ENCODE measurements around the gene CLEC18C.
"Not testable (repeated sequence)": the region's sequence is repeated elsewhere in the genome, so short reads cannot be mapped to it uniquely, and the experiment has no call there.

The CLEC18C gene

DNA sequence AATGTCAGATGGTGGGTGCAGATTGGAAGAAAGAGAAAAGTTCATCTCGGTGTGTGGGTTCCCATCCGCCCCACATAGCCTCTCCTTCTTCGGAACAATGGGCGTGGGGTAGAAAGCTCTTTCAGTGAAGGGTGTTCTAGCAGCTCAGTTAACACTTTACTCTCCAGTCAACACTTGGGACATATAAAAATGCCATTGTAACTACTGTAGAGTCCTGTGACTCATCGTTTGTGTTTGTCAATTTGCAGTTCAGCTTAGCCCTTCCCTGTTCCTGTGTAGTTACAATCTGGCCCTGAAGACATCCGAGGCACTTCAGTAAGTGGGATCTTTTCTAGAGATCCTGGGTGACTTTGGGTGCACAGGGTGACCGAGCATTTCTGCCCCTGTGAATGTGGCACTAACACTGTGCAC lies 11.5 kb upstream of the CLEC18C start:
- no peak overlapping the region for H3K4me3 Mint-ChIP-seq
- no peak for ATAC-seq (replicated peaks; ENCODE audit: extremely low read depth, poor library complexity, severe bottlenecking)
- H3K27me3 Mint-ChIP-seq, result no peaks in the 10 kb centered on the region
- H3K9me3 Mint-ChIP-seq, result no peaks in the 10 kb centered on the region
- H3K4me1 Mint-ChIP-seq, result peaks cover 6% of the 10 kb centered on the region
- peaks cover 18% of the 10 kb centered on the region for H3K36me3 Mint-ChIP-seq (ENCODE audit: insufficient read depth)
- DNase-seq (ENCODE audit: low spot score in 2 of 2), result no peak
- H3K27ac Mint-ChIP-seq (ENCODE audit: low read depth), result no peak overlapping the region

DNA sequence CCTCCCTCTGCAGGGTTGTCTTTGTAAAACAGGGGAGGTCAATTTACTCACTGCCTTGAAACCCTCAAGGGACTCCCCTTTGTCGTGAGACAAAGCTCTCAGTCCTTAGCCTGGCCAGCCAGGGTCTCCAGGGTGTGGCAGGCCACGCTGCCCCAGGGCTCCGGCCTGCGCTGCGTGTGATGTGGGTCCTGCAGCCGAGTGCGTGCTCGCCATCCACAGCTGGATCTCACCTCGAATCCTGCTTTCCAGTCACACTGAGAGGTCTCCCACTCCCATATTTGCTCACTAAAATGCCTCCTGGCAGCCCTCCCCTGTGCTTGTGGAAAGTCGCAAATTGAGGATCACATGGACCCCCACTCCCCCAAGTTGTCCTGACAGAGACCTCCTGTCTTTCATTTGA lies 10.0 kb upstream of the CLEC18C start:
- DNase-seq (ENCODE audit: low spot score in 2 of 2), result no peak
- no peak overlapping the region for H3K4me3 Mint-ChIP-seq
- H3K4me1 Mint-ChIP-seq, result peaks cover 6% of the 10 kb centered on the region
- no peak overlapping the region for H3K27ac Mint-ChIP-seq (ENCODE audit: low read depth)
- H3K36me3 Mint-ChIP-seq (ENCODE audit: insufficient read depth), result peaks cover 8% of the 10 kb centered on the region
- no peaks in the 10 kb centered on the region for H3K9me3 Mint-ChIP-seq
- H3K27me3 Mint-ChIP-seq, result no peaks in the 10 kb centered on the region
- ATAC-seq (replicated peaks; ENCODE audit: extremely low read depth, poor library complexity, severe bottlenecking), result no peak

DNA sequence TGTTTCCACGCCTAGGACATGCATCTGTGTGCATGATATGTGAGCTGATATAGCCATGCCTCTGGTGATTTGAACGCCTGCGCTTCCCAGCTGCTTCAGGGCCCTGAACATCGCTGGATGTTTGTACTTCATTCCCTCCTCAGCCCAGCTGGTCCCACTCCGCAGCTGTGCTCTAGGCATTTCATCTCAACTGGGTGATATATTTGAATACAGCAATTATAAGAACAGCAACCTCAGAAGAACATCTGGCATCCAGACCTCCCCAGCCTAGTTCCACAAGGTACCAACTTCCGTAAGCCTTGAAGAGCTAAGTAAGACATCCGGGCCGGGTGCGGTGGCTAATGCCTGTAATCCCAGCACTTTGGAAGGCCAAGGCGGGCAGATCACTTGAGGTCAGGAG lies 6.9 kb upstream of the CLEC18C start:
- not testable (repeated sequence) for H3K4me3 Mint-ChIP-seq; ATAC-seq (replicated peaks; ENCODE audit: extremely low read depth, poor library complexity, severe bottlenecking); H3K36me3 Mint-ChIP-seq (ENCODE audit: insufficient read depth); DNase-seq (ENCODE audit: low spot score in 2 of 2); H3K27ac Mint-ChIP-seq (ENCODE audit: low read depth); H3K27me3 Mint-ChIP-seq; H3K4me1 Mint-ChIP-seq; H3K9me3 Mint-ChIP-seq

DNA sequence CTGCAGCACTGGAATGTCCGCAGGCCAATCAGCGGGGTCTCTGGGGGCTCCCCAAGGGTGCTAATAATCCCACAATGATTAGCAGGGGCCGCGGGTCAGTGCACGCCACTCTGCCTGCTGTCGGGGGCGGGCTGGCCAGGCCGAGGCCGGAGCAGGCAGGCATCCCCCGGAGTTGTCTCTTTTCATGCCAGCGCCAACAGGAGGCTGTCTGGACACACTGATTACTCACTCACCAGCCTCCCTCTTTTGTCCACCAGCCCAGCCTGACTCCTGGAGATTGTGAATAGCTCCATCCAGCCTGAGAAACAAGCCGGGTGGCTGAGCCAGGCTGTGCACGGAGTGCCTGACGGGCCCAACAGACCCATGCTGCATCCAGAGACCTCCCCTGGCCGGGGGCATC lies 329 bp downstream of the CLEC18C start:
- not testable (repeated sequence) for H3K27me3 Mint-ChIP-seq; H3K36me3 Mint-ChIP-seq (ENCODE audit: insufficient read depth); H3K4me1 Mint-ChIP-seq; DNase-seq (ENCODE audit: low spot score in 2 of 2); ATAC-seq (replicated peaks; ENCODE audit: extremely low read depth, poor library complexity, severe bottlenecking); H3K27ac Mint-ChIP-seq (ENCODE audit: low read depth); H3K4me3 Mint-ChIP-seq; H3K9me3 Mint-ChIP-seq

DNA sequence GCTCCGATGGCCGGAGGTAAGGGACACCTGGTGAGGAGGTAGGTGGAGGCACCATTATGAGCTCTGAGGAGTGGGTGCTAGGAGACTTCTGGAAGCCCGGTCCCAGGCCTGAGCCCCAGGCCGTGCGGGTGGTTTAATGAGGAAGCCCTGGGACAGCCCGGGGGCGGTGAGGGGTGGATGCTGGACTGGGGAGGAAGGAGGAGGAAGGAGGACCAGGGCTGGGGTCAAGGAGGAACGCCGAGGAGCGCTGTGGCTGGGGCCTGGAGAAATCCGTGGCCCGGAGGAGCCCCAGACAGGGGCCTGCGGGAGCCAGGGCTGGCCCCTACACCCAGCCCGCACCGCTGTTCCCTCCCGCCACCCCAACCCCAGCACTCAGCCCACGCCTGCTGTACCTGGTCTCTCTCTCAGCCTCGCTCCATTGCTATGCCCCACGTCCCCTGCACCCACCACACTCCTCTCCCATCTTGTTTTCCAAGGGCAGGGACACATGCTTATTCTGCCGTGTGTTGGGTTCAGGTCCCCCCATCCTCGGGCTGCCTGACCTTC lies 873 bp downstream of the CLEC18C start:
- H3K27ac Mint-ChIP-seq (ENCODE audit: low read depth); H3K4me1 Mint-ChIP-seq; ATAC-seq (replicated peaks; ENCODE audit: extremely low read depth, poor library complexity, severe bottlenecking); DNase-seq (ENCODE audit: low spot score in 2 of 2); H3K36me3 Mint-ChIP-seq (ENCODE audit: insufficient read depth); H3K9me3 Mint-ChIP-seq; H3K4me3 Mint-ChIP-seq; H3K27me3 Mint-ChIP-seq: not testable (repeated sequence)

DNA sequence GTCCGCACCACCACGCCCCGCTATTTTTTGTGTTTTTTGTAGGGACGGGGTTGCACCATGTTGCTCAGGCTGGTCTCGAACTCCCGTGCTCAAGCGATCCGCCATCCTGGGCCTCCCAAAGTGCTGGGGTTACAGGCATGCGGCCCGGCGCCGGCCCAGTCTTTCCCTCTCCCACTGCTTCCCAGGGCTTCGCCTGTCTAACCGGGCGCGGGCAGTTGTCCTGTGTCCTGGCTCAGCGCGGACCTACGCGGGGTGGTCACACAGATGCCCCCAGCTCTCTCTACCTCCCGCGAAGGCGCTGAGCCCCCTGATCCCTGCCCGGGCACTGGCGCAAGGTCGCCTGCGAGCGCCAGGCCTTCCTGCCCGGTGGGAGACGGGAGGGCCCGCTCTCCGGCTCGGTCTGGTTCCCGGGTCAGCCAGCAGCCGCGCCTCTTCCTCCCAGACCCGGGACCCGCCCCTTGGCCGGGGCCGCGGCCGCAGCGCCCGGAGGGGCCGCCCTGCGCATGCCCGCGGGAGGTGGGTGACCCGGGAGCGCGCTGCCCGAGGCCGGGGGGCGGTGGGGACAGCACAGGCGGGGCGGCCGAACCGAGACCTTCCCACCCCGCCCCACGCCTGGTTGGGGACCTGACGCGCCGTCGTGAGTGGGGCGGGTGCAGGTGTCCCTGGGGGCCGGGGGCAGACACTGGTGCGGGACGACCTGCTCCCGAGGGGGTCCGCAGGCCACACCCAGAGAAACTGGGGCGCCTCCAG lies 14.4 kb downstream of the CLEC18C start:
- H3K36me3 Mint-ChIP-seq (ENCODE audit: insufficient read depth); H3K4me3 Mint-ChIP-seq; H3K9me3 Mint-ChIP-seq; DNase-seq (ENCODE audit: low spot score in 2 of 2); ATAC-seq (replicated peaks; ENCODE audit: extremely low read depth, poor library complexity, severe bottlenecking); H3K4me1 Mint-ChIP-seq; H3K27me3 Mint-ChIP-seq; H3K27ac Mint-ChIP-seq (ENCODE audit: low read depth): not testable (repeated sequence)

DNA sequence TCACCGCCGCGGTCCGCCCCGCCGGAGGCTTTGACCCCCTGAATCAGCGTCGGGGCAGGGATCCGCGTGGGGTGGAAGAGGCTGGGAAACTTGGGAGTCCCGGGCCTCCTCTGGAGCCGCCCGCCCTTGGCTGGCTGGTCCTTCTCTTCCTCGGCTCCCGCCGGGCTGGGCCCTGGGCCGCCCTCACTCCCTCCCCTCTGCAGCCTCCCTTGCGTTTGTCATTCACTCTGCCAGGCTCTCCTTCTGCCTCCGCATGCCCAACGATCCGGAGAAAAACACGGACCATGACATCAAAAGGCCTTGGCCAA lies 15.0 kb downstream of the CLEC18C start:
- H3K9me3 Mint-ChIP-seq; H3K4me3 Mint-ChIP-seq; H3K27me3 Mint-ChIP-seq; DNase-seq (ENCODE audit: low spot score in 2 of 2); H3K36me3 Mint-ChIP-seq (ENCODE audit: insufficient read depth); H3K27ac Mint-ChIP-seq (ENCODE audit: low read depth); ATAC-seq (replicated peaks; ENCODE audit: extremely low read depth, poor library complexity, severe bottlenecking); H3K4me1 Mint-ChIP-seq: not testable (repeated sequence)

DNA sequence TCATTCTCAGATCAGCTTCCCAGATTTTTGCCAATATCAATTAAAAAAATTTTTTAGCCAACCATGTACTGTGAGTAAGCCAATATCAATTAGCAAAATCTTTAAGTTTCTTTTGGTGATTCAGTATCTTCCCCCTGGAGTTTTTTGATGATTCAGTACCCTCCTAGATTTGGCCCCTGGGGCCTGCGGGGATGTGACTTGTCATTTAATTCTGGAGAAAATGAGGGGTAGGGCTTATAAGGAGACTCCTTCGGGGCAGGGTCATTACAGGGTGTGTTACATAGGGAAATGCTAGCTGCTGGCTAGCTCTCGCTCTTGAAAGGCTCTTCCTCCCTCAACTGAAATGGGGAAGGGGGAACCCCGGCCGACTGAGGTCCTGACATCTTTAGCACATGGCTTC lies 17.0 kb downstream of the CLEC18C start:
- not testable (repeated sequence) for DNase-seq (ENCODE audit: low spot score in 2 of 2); H3K27ac Mint-ChIP-seq (ENCODE audit: low read depth); H3K27me3 Mint-ChIP-seq; ATAC-seq (replicated peaks; ENCODE audit: extremely low read depth, poor library complexity, severe bottlenecking); H3K4me1 Mint-ChIP-seq; H3K36me3 Mint-ChIP-seq (ENCODE audit: insufficient read depth); H3K4me3 Mint-ChIP-seq; H3K9me3 Mint-ChIP-seq

DNA sequence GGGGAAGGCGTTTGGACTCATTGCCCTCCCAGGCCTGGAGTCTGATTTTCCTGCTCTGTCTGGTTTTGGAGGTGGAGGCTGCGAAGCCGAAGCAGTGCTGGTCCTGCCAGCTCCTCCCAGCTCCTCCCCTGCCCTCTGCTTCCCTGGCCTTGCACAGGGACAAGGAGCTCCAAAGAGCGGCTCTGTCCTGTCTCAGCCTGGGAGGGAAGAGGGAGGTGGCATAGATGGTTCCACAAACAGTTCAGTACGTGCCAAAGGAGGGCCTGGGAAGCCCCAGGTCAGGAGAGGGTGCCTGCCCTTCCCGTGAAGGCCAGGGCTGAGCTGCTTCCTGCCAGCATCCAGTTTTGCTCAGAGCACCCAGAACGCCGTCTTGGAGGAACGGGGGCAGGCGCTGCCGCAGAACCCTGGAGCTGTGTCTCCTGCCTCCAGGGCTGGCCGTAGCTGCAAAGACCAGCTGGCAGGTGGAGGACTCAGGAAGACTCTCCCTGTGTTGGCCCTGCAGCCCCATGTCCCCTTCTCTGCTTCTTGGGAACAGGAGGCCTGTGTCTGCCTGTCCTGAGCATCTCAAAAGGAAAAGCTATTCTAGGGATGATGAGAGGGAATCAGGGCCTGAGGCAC lies 23.2 kb downstream of the CLEC18C start:
- H3K9me3 Mint-ChIP-seq; ATAC-seq (replicated peaks; ENCODE audit: extremely low read depth, poor library complexity, severe bottlenecking); H3K4me1 Mint-ChIP-seq; H3K36me3 Mint-ChIP-seq (ENCODE audit: insufficient read depth); DNase-seq (ENCODE audit: low spot score in 2 of 2); H3K27ac Mint-ChIP-seq (ENCODE audit: low read depth); H3K27me3 Mint-ChIP-seq; H3K4me3 Mint-ChIP-seq: not testable (repeated sequence)

DNA sequence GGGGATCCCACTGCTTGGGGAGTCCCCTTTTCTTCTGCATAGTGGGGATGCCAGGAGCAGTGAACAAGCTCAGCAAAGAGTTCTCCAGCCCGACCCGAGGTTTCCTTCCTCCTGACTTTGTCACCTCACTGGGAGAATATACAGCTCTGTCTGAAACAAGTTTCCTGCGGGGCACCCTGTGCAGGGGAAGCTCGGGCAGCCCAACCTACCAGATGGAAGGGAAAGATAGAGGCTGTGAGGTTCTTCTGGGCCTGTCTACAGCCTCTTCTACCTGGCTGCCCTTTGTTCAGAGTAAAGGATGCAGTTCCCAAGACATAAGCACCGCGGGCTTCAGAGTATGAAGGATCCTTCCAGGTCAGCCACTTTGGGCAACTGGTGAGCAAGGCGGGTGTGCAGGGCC lies 24.0 kb downstream of the CLEC18C start:
- not testable (repeated sequence) for H3K27ac Mint-ChIP-seq (ENCODE audit: low read depth); H3K9me3 Mint-ChIP-seq; H3K4me3 Mint-ChIP-seq; DNase-seq (ENCODE audit: low spot score in 2 of 2); H3K27me3 Mint-ChIP-seq; H3K36me3 Mint-ChIP-seq (ENCODE audit: insufficient read depth); ATAC-seq (replicated peaks; ENCODE audit: extremely low read depth, poor library complexity, severe bottlenecking); H3K4me1 Mint-ChIP-seq

DNA sequence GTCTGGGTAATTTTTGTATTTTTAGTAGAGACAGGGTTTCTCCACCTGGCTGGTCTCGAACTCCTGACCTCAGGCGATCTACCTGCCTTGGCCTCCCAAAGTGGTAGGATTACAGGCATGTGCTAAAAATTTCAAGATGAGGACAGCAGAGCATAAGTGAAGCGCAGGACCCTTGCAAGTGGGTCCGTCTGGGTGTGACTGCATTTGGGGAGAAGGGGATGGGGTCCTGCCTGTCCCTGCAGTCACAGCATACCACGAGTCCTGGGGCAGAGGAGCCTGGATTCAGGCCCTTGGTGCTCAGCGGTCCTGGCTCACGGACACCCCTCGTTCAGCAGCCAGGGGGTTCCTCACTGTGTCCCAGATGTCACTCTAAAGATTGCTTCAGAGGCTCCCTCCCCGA lies 24.6 kb downstream of the CLEC18C start:
- H3K27ac Mint-ChIP-seq (ENCODE audit: low read depth); ATAC-seq (replicated peaks; ENCODE audit: extremely low read depth, poor library complexity, severe bottlenecking); H3K36me3 Mint-ChIP-seq (ENCODE audit: insufficient read depth); H3K4me3 Mint-ChIP-seq; DNase-seq (ENCODE audit: low spot score in 2 of 2); H3K27me3 Mint-ChIP-seq; H3K9me3 Mint-ChIP-seq; H3K4me1 Mint-ChIP-seq: not testable (repeated sequence)

DNA sequence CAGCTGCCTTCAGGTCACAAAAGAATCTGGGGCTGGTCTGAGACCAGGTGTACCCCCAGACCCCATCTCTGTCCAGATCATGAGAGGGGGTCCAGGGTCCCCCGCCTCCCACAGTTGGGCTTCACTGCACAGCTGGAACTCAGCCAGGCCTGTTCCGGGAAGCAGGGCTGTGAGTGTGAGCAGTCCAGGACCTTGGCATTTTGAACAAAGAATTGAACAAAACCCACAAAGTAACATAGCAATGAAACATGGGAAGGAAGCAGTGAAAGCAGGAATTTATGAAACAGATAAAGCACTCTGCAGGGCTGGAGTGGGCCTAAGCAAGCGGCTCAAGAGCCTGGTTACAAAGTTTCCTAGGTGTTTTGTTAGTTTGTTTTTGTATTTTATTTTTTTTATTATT lies 25.1 kb downstream of the CLEC18C start:
- not testable (repeated sequence) for ATAC-seq (replicated peaks; ENCODE audit: extremely low read depth, poor library complexity, severe bottlenecking); H3K36me3 Mint-ChIP-seq (ENCODE audit: insufficient read depth); DNase-seq (ENCODE audit: low spot score in 2 of 2); H3K4me3 Mint-ChIP-seq; H3K27ac Mint-ChIP-seq (ENCODE audit: low read depth); H3K27me3 Mint-ChIP-seq; H3K4me1 Mint-ChIP-seq; H3K9me3 Mint-ChIP-seq

DNA sequence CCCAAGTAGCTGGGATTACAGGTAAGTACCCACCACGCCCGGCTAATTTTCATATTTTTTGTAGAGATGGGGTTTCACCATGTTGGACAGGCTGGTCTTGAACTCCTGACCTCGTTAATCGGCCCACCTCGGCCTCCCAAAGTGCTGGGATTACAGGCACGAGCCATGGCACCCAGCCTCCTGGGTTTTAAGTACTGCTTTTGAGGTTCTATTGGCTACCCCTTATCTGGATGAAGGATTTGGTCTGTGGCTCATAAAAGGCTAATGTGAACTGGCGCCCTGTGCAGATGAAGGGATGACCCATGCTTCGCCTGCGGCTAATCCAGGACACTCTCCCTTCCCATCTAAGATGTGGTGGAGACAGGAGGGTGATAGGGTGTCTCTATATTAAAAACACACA lies 25.6 kb downstream of the CLEC18C start:
- not testable (repeated sequence) for H3K36me3 Mint-ChIP-seq (ENCODE audit: insufficient read depth); H3K4me3 Mint-ChIP-seq; H3K27me3 Mint-ChIP-seq; ATAC-seq (replicated peaks; ENCODE audit: extremely low read depth, poor library complexity, severe bottlenecking); H3K27ac Mint-ChIP-seq (ENCODE audit: low read depth); H3K9me3 Mint-ChIP-seq; DNase-seq (ENCODE audit: low spot score in 2 of 2); H3K4me1 Mint-ChIP-seq

Data from central memory CD8-positive, alpha-beta T cell (primary cell).